HuH-7 (cell line): ENCODE data around the gene FKBP15.

Experiments
- DNase-seq: peaks from one replicate; pipeline ENCODE4 v3.0.0; 2011; ENCODE audit warnings: low spot score

Gene FKBP15

DNA sequence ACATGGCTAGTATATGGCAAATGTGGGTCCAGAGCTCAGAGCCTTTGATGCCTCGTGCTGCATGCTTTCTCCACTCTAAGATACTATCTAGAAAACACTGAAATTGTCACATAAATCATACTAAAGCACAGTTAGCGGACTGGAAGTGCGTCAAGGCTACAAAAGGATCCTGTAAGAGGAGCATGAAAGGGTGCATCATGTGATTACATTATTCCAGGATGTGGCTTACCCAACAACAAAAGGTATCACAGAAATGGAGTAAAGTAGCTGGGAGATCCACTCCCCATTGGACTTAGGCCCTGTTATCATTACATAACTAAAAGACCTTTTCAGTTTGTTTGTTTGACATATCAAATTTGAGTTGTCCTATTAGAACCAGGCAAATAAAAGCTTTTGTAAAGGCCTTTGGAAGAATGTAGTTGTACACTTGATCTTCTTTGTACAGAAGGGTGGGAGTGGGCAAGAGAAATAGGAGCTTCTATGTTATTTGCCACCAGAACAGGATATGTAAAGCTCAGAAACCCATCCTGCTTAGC is 7.1 kb upstream of the FKBP15 start:
- DNase-seq, result peak; percentile 15

- DNase-seq, result no peak
These were observed 6.4 kb upstream of the FKBP15 start for GRCh38 chr9:113227436-113227835.

DNA sequence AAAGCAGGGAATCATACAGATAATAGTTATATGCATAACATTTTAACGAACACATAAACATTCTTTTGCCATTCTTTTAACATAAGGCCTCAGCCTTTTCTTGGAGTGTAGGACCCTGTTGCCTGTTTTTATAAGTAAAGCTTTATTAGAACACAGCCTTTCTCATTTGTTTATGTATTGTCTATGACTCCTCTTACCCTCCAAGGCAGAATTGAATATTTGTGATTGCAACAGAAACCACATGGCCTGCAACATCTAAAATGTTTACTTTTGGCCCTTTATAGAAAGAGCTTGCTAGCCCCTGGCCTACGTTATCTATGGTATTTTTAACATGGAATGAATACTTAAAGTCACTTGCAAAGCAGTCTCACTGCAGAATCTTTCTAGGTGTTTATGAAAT is 2.9 kb upstream of the FKBP15 start:
- no peak for DNase-seq

DNA sequence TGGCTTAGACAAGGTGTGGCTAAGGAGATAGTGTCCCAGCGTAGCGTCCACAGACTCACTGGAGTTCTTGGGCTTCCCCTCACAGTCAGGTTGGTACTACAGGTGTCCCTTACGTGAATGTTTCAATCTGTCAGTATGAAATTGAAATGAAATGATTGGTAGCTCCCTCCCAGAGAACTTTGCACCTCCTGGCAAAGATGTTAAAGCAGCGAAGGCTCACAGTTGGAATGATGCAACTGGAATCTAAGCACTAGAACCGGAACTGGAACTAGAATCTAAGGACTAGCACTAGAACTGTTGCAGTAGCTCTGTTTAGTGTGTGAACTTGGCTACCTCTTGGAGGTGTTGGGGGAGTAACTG is 1.4 kb upstream of the FKBP15 start:
- DNase-seq, result no peak

DNA sequence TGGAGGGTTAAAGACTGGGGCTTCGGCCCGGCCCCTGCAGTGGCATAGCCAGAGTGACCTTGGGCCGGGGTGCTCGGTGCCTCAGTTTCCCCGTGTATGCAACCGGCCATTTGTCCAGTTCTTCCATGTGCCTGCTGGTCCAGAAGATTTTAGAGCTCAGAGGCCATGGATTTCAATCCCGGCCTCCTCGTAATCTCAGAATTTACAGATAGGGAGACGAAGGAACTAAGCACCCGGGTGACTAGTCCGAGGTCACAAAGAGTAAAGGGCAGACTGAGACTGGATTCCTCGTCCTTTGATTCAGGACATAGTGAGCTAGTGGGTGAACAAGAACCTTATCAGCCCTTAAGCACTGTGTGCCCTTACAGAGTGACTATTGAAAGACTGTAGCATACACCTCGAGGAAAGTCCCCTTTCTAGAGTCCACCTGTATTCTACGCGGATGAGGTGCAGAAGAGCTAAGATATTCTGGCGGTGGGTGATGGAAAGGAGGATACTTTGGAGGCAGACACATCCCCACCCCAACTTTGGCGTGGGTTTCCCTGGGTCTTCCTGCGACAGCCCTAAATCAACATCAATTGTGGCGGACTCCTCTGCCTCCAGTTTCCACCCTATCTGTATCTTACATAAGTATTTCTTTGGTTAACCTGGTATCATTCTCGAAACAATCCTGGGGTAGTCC is 864 bp upstream of the FKBP15 start:
- no peak for DNase-seq

GRCh38 chr9:113220467-113221002 is 542 bp downstream of the FKBP15 start:
- DNase-seq, result no peak

- no peak for DNase-seq
These were observed 1.1 kb downstream of the FKBP15 start for GRCh38 chr9:113219969-113220368.

- no peak for DNase-seq
These were observed 1.7 kb downstream of the FKBP15 start for GRCh38 chr9:113219186-113219936.

- DNase-seq, result no peak
These were observed 4.7 kb downstream of the FKBP15 start for GRCh38 chr9:113216406-113216805.

- no peak for DNase-seq
These were observed 5.9 kb downstream of the FKBP15 start for GRCh38 chr9:113215132-113215531.

DNA sequence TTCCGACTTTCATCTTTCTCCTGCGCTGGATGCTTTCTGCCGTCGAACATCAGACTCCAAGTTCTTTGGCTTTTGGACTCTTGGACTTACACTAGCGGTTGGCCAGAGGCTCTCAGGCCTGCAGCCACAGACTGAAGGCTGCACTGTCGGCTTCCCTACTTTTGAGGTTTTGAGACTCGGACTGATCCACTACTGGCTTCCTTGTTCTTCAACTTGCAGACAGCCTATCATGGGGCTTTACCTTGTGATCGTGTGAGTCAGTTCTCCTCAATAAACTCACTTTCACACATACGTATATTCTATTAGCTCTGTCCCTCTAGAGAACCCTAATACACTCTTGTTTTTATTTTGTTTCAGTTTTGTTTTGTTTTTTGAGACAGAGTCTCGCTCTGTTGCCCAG is 10.3 kb downstream of the FKBP15 start:
- DNase-seq, result no peak

DNA sequence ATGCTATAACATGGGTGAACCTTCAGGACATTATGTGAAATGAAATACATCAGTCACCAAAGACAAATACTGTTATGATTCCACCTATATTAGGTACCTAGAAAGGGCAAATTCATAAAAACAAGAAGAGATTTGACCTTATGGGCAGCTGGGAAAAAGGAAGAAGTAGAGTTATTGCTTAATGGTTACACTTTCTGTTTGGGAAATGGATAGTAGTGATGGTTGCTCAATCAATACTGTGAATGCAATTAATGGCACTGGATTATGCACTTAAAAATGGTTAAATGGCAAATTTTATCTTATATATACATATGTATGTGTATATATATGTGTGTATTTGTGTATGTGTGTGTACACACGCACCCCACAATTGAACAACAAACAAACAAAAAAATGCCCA is 15.2 kb downstream of the FKBP15 start:
- DNase-seq, result no peak

- no peak for DNase-seq
These were observed 15.6 kb downstream of the FKBP15 start for GRCh38 chr9:113205432-113205831.

GRCh38 chr9:113199683-113200329 is 21.3 kb downstream of the FKBP15 start:
- no peak for DNase-seq

DNA sequence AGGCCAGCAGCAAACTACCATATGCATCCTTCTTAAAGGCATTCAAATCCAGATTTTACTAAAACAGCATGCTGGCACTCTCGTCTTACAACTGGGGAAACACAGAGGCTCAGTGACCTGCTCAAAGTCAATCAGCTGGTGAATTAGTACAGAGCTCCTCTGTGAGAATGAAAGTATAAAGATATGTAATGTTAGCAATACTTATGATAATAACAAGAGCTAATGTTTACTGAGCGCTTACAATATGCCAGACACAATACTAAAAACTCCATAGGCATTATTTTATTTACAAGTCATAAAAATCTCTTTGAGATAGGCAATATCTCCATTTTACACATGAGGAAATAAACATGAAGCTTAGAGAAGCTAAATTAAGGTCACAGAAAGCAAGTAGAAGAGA is 28.6 kb downstream of the FKBP15 start:
- DNase-seq, result no peak

- DNase-seq, result no peak
These were observed 33.0 kb downstream of the FKBP15 start for GRCh38 chr9:113187929-113188595.

GRCh38 chr9:113186137-113186755 is 34.8 kb downstream of the FKBP15 start:
- no peak for DNase-seq

GRCh38 chr9:113185271-113185670 is 35.8 kb downstream of the FKBP15 start:
- DNase-seq, result no peak

- DNase-seq, result no peak
These were observed 36.5 kb downstream of the FKBP15 start for GRCh38 chr9:113184539-113184938.

GRCh38 chr9:113183956-113184488 is 37.1 kb downstream of the FKBP15 start:
- no peak for DNase-seq

DNA sequence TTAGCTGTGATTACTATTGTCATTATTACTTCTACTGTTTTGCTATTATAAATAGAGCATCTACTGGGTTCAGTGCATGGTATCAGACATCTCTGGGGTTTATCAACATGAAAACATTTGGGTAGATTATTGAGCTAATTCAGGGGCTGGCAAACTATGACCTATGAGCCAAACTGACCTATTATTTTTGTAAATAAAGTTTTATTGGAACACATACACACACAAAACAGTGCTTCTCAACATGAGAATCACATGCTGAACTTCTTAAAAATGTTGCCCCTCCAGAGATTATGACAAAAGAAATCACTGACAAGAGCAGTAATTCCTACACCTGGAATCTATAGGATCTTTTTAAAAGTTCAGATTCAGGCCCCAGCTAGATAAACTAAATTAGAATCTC is 39.9 kb downstream of the FKBP15 start:
- no peak for DNase-seq

DNA sequence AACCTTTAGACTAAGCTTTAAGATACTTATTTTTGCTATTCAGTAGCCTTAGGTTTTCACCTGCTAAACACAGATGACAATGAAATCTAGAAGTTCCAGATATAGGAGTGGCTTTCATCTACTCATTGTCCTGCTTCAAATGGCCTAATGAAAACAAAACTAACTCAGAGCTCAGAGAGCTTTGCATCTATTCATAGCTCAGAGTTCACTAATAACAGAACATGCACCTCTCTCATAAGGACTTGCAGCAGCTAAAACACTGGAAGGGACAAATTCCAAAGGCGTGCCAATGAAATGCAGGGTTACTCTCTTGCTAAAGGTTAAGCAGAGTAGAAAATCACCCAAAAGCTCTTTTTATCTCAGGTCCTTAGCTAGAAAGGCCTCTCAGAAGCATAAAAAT is 41.2 kb downstream of the FKBP15 start:
- no peak for DNase-seq
